Ammon's horn (tissue), 1 donor: Measurements from ENCODE around the gene DUSP18.
"Not testable (repeated sequence)": the region's sequence is repeated elsewhere in the genome, so short reads cannot be mapped to it uniquely, and the experiment has no call there.

Experiments
- DNase-seq: peaks from one replicate; pipeline ENCODE4 v3.0.0-alpha.2; 2016; ENCODE audit warnings: low spot score

DUSP18 gene

DNA sequence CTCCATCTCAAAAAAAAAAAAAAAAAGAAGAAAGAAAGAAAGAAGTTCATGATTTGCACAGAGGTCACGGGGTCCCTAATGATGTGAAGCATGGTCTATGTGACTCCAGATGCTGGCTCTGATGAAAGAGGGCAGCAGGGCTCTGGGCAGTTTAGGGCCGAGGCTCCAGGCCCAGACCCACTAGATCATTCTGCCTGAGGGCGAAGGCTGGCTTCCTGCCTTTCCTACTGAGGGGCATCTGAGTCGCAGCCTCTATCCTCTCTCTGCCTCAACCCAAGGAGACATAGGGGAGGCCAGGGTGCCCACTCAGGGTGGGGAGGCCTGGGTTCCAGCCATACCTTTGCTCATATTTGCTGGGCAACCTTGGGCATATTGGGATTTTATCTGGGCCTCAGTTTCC is 27.3 kb downstream of the DUSP18 start:
- no peak for DNase-seq

DNA sequence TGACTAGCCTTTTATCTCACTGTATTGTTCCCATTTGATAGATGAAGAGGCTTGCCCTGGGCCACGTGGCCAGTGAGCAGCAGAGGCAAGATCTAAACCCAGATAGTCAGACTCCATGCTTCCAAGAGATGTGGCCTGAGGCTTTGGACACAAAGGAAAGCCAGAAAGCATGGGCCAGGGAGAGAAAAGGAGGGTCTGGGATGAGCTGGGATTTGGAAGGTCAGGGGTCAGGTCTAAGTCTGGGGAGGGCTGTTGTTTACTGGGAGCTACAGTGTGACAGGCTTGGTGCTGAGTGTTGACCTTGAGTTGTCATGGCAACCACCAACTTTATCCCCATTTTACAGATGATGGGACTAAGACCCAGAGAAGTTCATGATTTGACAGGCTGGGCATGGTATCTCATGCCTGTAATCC is 30.0 kb downstream of the DUSP18 start:
- no peak for DNase-seq

DNA sequence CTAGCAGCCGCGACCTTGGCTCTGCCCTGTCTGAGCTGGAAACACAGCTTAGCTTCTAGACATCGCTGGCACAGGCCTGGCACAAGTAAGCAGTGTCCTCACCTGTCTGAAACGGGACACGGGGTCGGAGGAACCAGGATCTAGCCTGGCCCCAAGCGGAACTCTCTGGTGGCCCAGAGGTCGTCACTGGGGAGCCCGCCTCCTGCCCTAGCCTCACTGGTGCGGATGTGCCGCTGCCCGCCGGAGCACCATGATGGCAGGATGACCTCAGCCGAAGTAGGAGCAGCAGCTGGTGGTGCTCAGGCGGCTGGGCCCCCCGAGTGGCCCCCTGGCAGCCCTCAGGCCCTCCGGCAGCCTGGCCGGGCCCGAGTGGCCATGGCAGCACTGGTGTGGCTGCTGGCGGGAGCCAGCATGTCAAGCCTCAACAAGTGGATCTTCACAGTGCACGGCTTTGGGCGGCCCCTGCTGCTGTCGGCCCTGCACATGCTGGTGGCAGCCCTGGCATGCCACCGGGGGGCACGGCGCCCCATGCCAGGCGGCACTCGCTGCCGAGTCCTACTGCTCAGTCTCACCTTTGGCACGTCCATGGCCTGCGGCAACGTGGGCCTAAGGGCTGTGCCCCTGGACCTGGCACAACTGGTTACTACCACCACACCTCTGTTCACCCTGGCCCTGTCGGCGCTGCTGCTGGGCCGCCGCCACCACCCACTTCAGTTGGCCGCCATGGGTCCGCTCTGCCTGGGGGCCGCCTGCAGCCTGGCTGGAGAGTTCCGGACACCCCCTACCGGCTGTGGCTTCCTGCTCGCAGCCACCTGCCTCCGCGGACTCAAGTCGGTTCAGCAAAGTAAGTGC is 31.2 kb downstream of the DUSP18 start:
- DNase-seq: peak; percentile 49

DNA sequence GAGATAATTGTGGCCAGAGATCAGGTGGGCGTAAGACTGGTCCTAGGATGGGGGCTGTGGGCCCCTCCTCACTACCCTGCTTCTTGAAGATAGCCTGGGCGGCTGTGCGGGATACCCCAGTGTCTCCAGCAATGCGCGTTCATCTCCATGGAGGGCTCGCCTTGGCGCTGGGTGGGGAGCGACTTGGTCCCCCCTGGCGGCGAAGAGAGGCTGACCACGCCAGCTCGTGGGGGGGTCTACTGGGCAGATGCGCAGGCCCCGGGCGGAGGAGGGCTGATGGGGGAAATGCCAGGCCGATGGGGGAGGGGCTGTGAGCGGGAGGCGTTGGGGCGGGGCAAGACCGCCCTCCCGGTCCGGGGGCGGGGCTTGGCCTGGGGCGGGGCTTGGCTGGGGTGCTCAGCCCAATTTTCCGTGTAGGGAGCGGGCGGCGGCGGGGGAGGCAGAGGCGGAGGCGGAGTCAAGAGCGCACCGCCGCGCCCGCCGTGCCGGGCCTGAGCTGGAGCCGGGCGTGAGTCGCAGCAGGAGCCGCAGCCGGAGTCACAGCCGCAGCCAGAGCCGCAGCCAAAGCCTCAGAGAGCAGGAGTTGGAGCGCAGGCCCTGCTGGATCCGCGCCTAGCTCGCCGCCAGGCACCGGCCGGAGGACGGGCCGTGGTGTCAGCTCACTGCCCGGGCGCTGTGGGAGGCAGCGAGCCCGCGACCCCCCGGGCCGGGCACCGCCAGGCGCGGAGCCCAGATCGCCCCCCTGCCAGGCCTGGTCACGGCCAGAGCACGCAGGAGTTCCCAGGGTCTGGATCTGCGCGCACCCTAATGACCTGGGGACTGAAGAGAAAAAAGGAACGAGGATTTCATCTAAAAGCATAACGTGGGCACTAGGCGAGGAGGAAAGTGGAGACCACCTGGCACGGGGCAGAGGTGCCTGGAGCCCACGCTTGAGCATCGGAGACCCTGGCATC is 32.1 kb downstream of the DUSP18 start, which contains the start of gene SLC35E4:
TSS of gene SLC35E4 (plus strand) at position 509 of the 953 bp plus-strand sequence. CDS start 670 bp downstream, outside the sequence.
- DNase-seq: peak; percentile 96

DNA sequence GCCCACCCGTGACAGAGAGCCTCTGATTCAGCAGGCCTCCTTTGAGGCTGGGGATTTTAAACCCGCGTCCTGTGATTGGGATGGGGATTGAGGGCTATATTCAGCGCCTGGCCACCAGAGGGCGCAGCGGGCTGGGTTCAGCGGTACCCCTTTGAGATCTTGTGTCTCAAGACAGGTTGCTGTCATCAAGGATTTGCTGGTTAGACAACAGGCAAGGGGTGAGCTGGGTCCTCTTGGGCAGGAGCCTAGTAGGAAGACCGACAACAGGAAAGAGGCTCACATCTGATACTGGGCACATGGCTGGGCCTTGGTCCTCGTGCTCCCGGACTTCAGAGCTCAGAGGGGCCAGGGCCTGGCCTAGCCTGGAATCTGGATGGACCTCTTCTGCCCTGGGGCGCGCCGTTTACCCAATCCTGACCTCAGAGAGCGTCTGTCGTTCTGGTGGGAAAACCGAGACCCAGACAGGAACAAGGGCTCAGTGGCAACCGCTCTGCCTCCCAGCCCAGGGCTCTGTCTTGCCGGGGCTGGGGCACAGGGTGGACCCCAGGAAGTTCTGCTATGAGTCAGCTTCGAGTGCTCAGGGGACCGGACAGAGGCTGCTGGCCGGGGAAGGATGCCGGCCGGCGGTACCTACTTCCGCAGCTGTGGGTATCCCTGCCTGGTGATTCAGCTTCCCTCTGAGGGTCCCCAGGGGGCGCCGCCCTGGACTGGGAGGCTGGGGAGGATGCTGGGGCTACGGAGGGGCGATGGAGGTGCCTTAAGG is 33.0 kb downstream of the DUSP18 start:
- DNase-seq: peak; percentile 94

DNA sequence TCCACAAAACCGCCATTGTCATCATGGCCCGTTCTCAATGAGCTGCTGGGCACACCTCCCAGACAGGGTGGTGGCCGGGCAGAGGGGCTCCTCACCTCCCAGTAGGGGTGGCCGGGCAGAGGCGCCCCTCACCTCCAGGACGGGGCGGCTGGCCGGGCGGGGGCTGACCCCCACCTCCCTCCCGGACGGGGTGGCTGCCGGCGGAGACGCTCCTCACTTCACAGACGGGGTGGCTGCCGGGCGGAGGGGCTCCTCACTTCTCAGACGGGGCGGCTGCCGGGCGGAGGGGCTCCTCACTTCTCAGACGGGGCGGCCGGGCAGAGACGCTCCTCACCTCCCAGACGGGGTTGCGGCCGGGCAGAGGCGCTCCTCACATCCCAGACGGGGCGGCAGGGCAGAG is 36.2 kb downstream of the DUSP18 start:
- DNase-seq: not testable (repeated sequence)

DNA sequence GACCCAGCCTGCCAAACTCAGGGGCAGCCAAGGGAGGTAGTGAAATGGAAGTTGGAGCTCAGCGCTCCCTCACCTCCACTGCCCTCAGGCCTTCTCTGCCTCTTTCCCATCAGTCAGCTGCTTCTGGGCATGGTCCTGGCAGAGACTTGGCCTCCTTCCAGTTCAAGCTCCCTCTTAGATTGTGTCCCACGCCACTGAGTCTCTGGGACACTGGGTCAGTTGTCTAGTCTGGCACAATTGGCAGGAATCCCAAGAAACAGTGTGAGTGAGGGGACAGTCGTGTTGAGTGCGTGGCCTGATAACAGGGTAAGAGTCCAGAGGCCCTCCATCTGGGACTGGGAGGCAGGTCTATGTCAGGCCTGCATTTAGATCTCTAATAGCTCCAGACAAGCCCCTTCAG is 39.2 kb downstream of the DUSP18 start:
- peak; percentile 74 for DNase-seq

DNA sequence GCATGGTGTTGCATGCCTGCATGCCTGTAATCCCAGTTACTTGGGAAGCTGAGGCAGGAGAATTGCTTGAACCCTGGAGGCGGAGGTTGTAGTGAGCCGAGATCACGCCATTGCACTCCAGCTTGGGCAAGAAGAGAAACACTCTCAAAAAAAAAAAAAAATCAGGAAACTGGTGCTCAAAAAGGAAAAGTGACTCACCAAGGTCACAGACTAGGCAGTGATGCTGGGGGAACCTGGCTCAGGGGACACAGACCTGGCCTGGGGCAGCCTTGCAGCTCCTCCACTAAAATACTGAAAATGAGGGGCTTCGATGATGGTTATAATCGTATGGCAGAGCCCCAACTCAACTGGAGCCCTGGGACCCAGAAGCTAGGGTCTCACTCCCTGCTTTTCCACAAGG is 40.2 kb downstream of the DUSP18 start:
- no peak for DNase-seq

DNA sequence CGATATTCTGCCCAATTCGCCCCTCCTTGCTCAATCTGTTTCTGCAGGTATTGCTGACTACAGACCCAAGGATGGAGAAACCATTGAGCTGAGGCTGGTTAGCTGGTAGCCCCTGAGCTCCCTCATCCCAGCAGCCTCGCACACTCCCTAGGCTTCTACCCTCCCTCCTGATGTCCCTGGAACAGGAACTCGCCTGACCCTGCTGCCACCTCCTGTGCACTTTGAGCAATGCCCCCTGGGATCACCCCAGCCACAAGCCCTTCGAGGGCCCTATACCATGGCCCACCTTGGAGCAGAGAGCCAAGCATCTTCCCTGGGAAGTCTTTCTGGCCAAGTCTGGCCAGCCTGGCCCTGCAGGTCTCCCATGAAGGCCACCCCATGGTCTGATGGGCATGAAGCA is 41.3 kb downstream of the DUSP18 start:
- DNase-seq: no peak

DNA sequence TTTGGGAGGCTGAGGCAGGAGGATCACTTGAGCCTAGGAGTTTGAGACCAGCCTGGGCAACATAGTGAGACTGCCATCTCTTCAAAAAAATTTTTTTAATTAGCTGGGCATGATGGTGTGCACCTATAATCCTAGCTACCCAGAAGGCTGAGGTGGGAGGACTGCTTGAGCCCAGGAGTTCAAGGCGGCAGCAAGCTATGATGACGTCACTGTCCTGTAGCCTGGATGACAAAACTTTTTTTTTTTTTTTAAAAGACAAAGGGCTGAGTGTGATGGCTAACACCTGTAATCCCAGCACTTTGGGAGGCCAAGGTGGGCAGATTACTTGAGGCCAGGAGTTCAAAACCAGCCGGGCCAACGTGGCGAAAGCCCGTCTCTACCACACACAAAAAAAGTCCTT is 47.8 kb downstream of the DUSP18 start:
- DNase-seq: not testable (repeated sequence)

DNA sequence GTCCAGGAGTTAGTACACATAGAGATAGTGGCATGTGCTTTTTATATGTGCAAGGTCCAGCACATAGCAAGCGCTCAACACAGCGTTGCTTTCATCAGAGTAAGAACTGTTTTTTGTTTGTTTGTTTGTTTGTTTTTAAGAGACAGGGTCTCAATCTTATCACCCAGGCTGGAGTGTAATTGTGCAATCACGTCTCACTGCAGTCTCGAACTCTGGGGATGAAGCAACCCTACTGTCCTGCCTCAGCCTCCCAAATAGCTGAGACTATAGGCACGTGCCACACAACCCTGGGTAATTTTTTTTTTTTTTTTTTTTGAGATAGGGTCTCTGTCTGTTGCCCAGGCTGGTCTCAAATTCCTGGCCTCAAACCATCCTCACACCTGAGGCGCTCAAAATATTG is 49.9 kb downstream of the DUSP18 start:
- no peak for DNase-seq

DNA sequence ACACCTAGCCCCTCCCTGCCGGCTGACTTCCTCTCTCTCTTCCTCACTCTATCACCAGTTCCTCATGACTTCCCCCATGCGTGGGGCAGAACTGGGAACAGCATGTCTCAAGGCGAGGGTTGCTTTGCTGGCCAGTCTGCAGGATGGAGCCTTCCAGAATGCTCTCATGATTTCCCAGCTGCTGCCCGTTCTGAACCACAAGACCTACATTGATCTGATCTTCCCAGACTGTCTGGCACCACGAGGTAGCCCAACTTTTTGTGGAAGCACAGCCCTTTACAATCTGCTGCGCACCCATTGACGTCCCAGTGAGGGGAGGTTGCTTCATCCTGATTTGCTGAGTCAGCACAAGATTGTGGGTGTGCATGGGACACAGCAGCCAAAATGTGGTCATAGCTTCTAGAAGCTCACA is 52.1 kb downstream of the DUSP18 start:
- no peak for DNase-seq

DNA sequence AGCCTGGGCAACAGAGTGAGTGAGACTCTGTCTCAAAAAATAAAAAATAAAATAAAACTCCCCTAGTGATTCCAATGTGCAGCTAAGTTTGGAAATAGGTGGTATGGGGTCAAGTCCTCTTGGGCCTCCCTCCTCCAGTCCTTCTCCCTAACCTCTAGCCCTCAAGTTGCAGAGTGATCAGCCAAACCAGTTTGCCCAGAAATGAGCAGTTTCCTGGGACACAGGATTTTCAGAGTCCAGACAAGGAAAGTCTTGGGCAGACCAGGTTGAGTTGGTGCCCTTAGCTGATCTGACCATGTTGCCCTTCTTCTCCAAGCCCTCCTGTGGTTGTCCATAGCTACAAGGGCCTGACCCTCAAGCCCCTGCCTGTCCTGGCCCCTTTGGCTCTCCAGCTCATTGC is 52.8 kb downstream of the DUSP18 start:
- no peak for DNase-seq

DNA sequence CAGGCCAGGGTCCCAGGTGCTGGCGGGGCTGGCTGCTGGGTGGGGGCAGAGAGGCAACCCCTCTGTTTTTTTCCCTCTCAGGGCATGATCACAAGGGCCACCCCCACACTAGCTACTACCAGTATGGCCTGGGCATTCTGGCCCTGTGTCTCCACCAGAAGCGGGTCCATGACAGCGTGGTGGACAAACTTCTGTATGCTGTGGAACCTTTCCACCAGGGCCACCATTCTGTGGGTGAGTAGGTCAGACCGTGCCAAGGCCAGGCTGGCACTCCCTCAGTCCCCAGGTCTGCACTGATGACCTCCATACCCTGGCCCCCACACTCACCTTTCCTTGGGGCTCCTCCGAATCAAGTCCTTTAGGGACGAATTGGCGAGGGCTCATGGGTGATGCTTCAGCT is 53.4 kb downstream of the DUSP18 start:
- DNase-seq: no peak

DNA sequence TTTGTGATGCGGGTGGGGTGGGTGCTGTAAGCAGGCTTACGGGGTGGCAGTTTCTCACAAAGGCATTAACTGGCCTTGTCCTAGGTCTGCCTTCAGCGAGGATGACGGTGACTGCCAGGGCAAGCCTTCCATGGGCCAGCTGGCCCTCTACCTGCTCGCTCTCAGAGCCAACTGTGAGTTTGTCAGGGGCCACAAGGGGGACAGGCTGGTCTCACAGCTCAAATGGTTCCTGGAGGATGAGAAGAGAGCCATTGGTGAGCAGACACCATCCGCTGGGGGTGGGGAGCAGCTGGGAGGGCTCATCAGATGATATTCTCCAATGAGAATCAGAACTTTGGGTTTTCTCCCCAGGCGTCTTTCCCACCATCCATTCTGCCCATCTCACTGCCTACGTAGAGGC is 54.9 kb downstream of the DUSP18 start:
- no peak for DNase-seq
